Fibroblast of the conjunctiva (primary cell): ENCODE data around the gene SEC11A.
A peak's percentile ranks its signal among the peaks of the same experiment; 100 is the strongest.
"Not testable (repeated sequence)": the region's sequence is repeated elsewhere in the genome, so short reads cannot be mapped to it uniquely, and the experiment has no call there.

Experiments
- DNase-seq: peaks from one replicate; pipeline ENCODE4 v3.0.0-alpha.2; 2010; ENCODE audit warnings: low read depth

SEC11A gene

DNA sequence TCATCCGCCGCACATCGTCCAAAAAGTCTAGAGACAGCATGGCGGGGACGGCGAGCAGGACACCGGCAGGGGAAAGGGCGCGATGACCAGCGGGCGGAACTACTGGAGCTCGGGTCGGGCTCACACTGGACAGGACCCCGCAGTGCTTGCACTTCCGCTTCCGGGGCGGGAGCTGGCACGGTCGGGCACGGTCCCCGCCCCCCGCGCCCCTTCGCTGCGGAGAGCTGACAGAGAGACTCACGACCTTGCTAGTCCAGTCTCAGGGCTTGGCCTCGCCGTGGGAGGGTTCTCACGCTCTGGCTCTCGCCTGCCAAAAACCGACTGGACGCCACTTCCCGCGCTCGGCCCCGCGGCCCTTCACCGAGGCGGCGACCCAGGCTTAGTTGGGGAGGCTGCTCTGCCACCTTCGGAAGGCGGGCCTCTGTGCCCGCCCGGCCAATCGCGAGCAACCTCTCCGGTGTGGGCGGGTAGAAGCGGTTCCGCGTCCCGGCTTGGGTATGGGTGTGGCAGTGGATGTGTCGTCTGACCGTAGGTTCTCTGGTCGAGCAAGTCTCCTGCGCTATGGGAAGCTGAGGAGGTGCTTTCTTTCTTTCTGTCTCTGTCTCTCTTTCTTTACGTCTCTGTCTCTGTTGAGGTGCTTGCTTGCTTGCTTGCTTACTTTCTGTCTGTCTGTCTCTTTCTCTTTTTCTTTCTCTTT lies at the start of gene SEC11A:
TSS of gene SEC11A (minus strand) at position 104 of the 697 bp plus-strand sequence. CDS start at position 40, 64 bp downstream.
- peak; percentile 87 for DNase-seq

DNA sequence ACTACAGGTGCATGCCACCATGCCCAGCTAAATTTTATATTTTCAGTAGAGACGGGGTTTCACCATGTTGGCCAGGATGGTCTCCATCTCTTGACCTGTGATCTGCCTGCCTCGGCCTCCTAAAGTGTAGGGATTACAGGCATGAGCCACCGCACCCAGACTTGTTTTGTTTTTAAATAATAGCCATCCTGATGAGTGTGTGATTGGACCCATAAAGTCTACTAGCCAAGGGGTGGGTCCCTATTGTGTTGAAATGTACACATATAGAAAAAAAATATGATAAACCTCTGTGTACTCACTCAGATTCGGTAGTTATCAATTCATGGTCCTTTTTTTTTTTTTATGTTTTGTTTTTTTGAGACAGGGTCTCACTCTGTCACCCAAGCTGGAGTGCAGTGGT lies 49.7 kb upstream of the SEC11A start:
- DNase-seq: no peak

DNA sequence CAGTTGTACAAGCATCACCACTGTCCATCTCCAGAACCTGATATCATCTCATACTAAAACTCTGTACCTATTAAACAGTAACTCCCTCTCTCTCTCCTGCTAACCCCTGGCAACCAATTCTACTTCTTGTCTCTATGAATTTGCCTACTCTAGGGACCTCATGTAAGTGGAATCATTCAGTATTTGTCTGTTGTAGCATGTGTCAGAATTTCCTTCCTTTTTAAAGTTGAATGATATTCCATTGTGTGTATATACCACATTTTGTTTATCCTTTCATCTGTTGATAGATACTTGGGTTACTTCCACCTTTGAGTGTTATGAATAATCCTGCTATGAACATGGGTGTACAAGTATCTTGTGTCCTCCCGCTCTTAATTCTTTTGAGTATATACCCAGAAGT lies 49.0 kb upstream of the SEC11A start:
- DNase-seq: no peak

DNA sequence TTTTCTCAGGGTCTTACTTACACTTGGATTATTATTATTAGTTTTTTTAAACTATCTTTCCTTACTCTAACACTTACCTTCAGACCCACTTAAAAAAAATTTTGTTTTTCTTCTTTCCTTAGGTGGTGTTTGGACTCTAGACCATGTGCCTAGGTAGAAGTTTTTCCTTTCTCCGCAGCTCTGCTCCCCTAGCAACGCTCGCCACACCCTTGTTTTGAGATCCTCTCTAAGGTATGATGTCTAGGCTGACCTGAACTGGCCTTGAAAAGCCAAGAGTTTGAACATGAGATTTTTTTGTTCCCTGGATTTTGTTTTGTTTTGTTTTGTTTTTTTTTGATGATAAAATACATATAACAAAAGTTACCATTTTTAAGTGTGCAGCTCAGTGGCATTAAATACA lies 48.6 kb upstream of the SEC11A start:
- DNase-seq: no peak

DNA sequence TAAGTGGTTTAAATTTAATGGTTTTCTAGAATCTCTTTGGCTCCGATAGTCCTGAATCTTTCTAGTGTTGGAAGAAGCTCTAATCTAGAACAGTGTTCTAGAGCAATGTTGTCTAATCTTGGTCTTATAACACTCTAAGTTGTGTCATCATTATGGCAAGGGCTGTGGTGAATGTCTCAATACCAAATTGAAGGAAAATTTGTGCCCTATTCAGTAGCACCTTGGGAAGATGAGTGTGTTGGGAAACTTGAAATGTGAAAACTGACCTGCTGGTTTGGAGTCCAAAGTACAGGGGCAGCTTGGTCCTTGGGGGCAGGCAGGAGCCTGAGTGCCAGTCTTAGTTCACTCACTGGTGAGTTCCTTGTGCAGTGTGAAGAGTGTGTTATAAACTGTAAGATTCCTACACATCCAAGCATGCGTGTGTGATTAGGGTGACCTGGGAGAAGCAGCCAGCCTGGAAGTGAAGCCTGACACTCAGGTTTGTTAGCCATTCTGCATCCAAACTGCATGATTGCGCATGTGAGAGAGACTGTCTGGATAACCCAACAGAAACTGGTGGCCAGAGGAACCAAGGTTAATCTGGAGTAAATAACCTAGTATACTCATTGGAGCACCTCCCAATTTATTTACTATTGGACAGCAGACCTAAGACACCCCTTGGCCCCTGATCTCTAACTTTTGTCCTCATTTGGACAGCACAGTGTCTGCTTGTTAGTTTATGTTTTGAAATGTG lies 47.1 kb upstream of the SEC11A start:
- no peak for DNase-seq

- DNase-seq: no peak
Measured at GRCh38 chr15:84761607-84762131, 45.7 kb upstream of the SEC11A start.

DNA sequence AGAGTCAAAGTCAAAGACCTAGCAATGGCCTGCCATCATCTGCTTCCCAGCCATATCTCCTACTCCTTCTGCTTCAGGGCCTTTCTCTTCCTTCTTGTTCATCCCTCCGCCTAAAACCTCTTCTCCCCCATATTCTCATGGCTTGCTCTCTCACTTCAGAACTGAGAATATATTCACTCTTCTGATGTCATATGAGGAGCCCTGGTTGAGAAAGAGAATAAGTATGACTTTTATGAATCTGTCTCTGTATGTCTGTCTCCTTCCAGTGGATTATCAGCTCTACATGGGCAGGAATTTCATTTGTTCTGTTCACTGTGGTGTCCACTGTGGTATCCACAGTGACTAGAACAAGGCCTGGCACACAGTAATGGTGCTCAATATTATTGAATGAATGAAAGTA lies 44.3 kb upstream of the SEC11A start:
- no peak for DNase-seq

GRCh38 chr15:84759018-84759417 lies 43.1 kb upstream of the SEC11A start:
- no peak for DNase-seq

DNA sequence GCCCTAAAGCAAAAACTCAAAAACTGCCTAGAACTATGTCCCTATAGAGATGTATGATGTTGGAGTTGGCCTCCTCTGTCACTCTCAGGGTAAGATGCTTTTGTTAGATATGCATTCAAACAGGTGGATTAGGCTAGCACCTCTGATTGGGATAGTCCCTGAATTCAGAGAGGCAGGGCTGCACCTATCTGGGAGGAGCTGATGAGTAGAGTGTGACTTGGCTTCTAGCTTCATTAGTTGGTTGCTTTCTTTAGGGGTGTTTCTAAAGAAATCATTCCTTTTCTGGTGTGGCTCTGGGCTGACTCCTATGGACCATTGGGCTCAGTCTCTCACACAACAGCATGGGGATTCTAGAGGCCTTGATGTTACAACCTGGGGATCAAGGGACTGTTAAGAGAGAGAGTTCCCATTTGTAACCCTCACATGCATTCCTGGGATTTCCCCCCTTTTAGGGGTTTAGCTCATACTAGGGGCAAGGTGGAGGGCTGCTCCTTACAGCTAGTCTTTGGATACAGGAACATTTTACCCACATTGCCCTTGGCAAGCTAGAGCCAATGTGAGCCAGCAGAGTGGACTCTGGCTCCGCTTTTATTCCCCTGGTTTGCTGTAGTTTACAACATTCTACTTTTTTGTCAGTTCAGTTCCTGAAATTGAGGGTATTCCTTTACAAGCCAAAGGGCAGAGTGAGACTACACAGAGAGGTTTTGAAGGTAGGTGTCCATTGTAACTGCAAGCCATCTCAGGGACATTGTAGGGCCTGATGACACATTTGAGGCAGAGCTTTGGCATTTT lies 40.0 kb upstream of the SEC11A start:
- no peak for DNase-seq

- not testable (repeated sequence) for DNase-seq
Measured at GRCh38 chr15:84754889-84755288, 39.0 kb upstream of the SEC11A start.

DNA sequence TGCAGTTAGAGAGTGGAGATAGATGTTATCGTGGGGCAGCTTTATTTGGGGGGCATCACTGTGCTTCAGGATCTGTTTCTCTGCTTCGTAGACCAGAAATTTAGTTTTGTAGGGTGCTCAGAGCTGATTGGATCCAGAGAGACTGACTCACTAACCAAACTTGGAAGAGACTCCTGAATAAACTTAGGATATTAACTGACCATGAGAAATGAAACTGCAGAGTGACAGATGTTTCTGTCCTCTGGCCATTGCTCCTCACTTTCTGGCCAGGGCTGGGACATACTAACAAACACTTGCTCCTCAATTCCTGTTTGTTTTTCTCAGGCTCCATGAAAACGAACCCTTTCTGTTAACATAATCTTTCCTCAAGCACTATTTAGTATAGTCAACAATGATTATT lies 36.8 kb upstream of the SEC11A start:
- no peak for DNase-seq

DNA sequence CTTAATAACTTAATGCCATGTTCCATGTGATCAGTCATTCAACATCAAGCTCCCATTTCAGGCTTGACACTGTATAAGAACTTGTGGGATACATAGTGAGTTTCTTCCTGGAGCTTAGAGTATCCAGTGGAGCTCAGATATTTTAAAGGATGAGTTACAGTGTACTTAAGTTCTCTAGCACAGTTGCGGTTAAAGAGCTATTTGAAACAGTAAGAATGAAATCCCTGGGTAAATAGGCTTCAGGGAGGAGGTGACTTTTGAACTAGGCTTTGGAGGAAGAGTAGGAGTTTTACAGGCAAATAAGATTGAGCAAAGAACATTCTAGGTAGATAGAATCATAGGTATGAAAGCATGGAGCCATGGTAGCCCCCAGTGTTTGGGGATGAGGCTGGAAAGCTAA lies 36.3 kb upstream of the SEC11A start:
- no peak for DNase-seq

DNA sequence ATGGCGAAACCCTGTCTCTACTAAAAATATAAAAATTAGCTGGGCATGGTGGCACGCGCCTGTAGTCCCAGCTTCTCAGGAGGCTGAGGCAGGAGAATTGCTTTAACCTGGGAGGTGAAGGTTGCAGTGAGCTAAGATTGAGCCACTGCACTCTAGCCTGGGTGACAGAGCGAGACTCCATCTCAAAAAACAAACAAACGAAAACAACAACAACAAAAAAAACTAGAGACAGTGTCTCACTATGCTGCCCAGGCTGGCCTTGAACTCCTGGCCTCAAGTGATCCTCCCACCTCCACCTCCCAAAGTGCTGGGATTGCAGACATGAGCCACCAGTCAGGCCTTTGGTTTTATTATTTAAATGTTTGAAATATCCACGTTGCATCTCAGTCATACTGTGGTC lies 35.8 kb upstream of the SEC11A start:
- DNase-seq: not testable (repeated sequence)

GRCh38 chr15:84750583-84751092 lies 34.7 kb upstream of the SEC11A start:
- no peak for DNase-seq

- DNase-seq: no peak
Measured at GRCh38 chr15:84749111-84749991, 33.4 kb upstream of the SEC11A start.

DNA sequence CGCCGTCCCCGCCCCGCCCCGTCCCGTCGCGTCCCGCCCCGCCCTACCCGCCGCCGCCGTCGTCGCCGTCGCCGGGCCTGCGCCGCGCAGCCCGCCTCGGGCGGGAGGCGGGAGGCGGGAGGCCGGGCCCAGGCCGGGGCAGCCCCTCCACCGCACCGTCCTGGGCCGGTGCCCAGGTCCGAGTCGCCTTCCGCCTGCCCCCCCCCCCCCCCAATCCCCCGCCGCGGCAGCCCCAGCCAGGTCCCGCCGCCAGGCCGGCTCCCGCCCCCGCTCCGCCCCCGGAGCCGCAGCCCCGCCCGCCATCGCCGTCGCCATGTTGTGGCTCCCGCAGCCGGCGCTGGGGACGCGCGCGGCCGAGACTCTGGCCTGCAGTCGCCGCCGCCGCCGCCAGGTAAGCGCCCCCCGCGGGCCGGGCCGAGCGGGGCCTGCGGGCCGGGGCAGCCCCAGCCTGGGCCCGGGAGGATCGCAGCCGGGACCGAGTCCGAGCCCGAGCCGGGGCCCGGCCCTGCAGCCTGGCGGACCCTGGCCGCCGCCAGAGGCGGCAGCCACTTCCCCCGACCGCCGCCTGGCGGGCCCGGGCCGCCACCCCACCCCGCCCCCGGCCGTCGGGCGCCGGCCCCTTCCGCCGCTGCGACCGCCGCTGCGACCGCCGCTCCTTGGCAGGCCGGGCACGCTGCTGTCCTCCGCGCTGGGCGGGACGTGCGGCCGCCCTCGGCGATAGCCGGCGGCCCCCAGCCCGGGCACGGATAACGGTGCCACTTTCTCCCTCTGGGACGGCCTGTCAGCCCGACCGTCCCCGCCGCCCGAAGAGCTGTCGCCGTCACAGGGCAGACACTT lies 32.6 kb upstream of the SEC11A start, which contains the start of gene ZNF592:
TSS of gene ZNF592 (plus strand) at position 319 of the 837 bp plus-strand sequence. CDS start 34,084 bp downstream, outside the sequence.
- peak; percentile 47 for DNase-seq

GRCh38 chr15:84747416-84748273 lies 31.7 kb upstream of the SEC11A start:
- DNase-seq: no peak

GRCh38 chr15:84741121-84741520 lies 25.2 kb upstream of the SEC11A start:
- DNase-seq: no peak

DNA sequence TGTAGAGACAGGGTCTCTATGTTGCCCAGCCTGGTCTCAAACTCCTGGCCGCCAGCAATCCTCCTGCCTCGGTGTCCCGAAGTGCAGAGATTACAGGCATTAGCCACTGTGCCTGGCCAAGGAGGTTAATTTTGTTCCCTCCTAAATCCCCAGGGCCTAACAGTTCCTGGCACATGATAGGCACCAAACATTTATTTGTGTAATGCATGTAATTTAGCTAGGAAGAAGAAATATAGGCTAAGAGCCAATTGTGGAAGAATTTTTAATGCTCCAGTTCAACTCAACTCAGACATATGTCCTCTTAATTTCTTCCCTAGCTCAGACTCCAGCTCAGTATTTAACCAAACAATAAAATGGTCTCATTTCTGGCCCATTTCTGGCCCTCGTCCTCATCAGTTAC lies 24.8 kb upstream of the SEC11A start:
- DNase-seq: no peak
